Activated CD4-positive, alpha-beta T cell treated with anti-CD3 and anti-CD28 coated beads for 4 hours (primary cell): ENCODE measurements around the gene TSPAN18.
A peak's percentile ranks its signal among the peaks of the same experiment; 100 is the strongest.

Experiments used
- DNase-seq, 2 donors: peaks; one replicate each; pipeline ENCODE4 v3.0.0-alpha.2; 2020

Gene TSPAN18

DNA sequence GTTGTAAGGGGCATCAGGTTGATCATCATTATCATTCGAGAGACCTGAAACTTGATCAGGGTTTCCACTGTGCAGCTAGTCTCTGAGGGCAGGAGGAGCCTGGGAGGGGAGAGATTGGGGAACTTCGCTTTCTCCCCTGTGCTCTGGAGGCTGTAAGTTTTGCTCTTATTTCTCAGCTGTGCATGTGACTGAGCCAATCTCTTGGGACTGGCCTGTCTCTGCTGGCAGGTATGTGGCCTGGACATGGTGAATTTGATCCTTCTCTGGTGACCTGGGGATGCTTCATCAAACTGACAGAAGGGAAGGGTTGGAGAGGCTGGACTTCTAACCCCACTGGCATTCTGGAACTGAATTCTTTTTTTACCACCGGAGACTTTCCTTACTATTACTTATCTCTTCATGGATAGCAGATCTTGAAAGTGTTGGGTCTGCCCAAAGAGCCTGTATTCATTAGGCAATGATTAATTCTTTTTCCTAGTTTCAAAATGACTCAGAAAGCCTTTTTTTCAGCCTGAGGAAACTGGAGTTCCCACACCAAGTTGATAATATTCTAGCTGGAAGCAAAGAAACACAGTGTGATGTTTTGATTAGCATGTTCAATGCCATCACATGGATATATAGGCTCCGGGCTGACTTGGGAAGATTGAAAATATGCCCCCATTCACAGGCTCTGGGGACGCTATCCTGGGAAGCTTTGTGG, 36.5 kb downstream of the TSPAN18 start:
- no peak for DNase-seq

DNA sequence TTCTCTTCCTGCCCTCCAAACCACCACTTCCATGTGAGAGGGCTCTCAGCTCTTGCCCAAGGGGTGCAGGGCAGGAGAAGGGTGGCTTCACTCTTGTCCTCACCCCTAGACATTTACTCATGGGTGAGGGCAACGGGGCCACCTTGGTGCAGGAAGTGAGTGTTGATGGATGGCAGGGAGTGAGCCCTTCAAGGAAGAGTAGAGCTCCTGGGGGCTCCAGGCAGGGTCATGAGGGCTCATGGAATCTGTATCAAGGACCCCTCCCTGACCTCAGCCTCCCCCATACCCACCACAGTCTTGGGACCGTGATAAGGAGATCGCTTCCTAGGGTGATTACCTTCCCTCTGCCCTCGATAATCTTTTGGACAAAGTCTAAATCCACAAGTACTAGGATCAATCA, 37.8 kb downstream of the TSPAN18 start:
- no peak for DNase-seq

DNA sequence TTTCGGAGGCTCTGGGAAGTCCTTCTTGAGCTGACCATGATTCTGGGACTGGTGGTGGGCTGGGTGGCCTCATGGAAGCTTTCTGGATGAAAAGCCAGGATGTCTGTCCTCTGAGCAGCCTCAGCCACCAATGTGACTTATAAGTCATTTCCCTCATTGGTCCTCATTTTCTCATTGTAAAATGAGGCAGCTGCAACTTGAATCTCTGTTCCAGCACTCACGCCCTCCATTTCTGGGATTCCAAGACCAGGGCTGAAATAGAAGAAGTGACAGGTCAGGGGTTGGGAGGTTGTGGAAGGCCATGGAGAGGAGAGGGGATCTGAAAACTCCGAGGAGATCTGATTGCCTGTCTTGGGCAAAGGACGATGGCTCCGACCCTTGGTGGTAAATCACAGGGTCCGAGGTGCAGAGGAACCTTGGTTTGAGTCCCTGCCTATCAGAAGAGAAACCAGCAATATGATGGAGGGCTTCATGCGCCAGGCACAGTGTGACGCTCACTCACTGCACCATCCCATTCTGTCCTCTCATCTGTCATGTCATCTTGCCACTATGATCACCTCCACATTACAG, 38.3 kb downstream of the TSPAN18 start:
- DNase-seq = no peak

GRCh38 chr11:44765676-44766075, 38.9 kb downstream of the TSPAN18 start:
- DNase-seq = no peak

DNA sequence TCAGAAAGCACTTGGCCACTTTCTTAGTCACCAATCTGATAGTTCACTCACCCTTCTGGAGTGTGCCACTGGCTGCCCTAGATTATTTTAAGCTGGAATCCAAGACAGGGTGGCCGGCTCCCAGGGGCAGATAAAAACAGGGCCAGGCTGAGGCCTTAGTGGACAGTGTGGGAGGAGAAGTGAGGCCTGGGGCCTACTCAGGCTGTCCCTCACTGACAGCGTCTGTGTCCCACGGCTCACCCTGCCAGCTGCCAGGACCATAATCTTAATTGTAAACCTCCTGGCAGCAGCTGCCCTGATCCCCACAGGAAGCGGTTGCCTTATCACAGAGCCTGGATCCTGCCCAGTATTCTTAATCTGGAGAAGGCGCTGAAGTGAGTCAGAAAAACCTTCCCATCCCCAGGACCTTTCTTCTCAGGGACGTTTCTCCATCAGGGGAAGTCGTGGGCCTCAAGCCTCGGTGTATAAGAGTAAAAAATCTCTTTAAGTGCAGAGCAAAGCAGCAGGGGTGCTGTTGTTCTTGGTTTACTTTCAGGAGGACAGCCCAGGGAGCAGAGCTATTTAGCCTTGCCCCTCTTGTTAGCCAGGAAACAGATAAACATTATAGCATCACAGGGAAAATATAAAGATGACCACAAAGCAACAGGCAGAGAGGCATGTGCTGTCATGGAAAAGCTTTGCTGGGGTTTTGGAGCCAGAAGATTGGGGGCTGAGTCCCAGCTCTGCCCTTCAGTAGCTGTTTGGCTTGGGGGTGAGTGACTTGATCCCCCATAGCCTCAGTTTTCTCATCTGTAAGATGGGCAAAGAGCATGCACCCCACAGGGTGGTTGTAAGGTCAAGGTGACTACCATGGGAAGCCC, 39.6 kb downstream of the TSPAN18 start:
- DNase-seq = no peak

DNA sequence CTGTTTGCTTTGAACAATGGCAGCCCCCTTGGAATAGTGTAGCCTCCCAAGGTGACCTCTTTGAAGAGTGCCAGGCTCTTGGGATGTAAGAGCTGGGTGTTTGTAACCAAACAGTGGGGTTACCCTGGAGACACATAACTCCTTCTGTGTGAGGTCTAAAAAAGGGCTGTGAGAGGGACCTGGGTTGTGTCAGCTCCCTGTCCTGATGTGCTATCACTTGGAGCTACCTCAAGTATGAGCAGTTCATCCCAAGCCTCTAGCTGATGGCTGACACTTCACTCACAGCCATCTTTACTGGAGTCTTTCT, 40.2 kb downstream of the TSPAN18 start:
- no peak for DNase-seq

- DNase-seq = no peak
Measured at GRCh38 chr11:44767421-44767820, 40.7 kb downstream of the TSPAN18 start.

- DNase-seq = no peak
Measured at GRCh38 chr11:44770401-44770800, 43.6 kb downstream of the TSPAN18 start.

DNA sequence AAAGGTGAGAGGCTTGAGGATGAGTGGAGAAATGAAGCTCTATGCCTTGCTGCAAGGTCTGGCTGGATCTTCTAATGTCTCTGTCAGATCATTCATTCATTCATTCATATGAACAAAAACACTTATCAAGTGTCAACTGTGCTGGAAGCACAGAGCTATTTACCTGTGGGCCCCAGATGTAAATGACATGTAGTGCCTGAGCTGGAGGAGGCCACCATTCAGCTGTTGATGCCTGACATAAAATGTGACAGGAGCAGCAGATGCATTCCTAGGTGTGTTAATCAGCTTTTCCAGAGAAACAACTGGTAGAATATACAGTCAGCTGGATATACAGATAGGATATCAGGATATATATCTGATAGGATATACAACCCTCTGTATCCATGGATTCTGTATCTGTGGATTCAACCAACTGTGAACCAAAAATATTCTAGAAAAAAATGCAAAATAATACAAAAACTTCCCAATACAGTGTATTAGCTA, 44.5 kb downstream of the TSPAN18 start:
- no peak for DNase-seq

- DNase-seq = no peak
Measured at GRCh38 chr11:44771841-44772240, 45.1 kb downstream of the TSPAN18 start.

GRCh38 chr11:44773351-44773965, 46.7 kb downstream of the TSPAN18 start:
- DNase-seq = no peak

DNA sequence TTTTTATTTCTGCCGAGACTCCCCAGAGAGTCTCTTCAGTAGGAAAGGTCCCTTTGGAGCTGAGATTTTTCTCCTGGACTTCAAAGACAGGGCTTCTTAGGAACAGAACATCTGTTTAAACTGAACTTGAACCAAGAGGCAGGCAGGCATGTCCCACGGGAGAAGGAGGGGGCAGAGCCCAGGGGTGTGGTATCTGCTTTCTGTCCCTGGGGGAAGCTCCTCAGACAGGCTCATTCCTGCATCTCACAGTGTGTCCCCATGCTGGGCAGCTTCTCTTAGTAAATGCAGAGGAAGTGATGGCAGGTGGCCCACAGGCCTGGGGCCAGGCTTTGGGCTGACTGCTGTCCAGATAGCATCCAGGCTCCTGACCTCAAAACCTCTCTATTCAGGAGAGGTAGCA, 47.3 kb downstream of the TSPAN18 start:
- no peak for DNase-seq

- no peak for DNase-seq
Measured at GRCh38 chr11:44774731-44775130, 48.0 kb downstream of the TSPAN18 start.

- peak; percentile 61 to 63 for DNase-seq
Measured at GRCh38 chr11:44775366-44775984, 48.7 kb downstream of the TSPAN18 start.

- DNase-seq = no peak
Measured at GRCh38 chr11:44775985-44776446, 49.3 kb downstream of the TSPAN18 start.

DNA sequence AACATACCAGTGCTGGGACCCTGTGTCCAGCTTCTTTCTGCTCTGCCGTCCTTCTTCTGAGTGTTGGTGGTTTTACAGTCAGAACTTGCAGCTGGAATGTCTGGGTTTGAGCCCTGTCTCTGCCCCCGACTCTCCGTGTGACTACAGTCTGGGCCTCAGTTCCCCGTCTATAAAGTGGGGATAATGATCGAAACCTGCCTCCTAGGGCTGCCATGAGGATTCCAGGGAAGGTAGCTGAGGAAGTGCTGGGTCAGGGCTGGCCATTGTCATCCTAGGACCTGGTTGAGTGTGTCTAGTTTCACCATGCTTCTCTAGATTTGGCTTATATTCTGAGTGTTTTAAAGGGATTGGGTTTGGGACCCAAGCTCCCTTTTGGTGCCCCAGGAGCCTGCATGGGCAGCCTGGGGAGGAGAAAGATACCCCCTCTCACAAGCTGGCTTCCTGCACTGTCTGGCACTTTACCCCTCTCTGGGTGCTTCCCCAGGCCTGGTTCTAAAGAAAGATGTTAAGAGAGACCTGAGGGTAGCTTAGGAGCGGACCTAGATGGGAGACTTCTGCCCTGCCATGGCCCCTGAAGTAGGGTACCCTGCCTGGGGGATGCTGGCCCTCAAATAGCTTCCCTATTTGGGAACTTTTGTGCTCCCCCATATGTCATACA, 49.9 kb downstream of the TSPAN18 start:
- DNase-seq = no peak

DNA sequence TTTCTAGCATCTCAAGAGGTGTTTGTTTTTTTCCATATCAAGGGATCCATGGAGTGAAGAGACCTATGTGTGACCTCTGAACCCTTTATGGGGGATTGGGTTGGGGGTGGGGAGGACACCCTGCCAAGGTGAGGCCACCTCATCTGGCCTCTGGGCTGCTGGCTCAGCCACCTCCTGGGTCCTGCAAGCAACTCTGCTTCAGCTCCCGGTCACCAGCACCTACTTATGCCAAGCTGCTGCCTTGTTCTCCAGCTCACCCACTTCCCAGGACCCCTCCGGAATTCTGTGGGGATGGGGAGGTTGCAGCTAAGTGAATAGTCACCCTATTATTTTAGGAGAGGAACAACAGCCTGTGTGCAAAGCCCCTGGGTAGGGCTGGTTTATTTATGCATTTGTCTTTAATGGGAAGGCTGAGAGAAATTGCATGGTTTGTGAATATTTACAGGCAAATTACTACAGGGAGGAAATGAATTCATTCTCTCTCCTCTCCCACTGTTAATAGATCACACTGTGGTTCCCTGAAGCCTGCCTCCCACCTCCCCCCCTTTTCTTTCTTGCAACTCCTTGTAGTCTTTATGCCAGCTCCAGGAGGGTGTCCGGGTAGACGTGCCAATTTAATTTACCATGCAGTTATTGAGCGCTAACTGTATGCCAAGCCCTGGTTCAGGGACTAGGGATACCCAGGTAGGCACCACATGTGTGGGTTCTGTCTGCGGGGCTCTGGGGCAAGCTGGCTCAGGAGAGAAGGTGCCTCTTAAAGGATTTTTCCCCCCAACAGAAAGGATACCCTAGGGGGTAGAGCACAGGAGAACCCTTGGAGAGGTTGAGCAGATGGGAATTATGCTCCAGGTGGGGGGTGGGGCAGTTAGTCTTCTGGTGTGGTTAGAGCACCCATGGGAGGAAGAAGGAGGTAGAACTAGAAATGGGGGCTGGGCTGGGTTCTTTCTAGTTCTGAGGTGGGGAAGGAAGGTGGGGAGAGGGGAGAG, 50.7 kb downstream of the TSPAN18 start:
- no peak for DNase-seq

- no peak for DNase-seq
Measured at GRCh38 chr11:44778195-44779100, 51.7 kb downstream of the TSPAN18 start.

- DNase-seq = no peak
Measured at GRCh38 chr11:44779736-44780520, 53.2 kb downstream of the TSPAN18 start.
